HEK293T (cell line): ENCODE data around the gene RAD51C.

Experiments used
- ARNT ChIP-seq: fragments of 450-650 bp; IDR thresholded peaks from 2 replicates; pipeline ENCODE4 v1.6.1; 2017; ENCODE audit warnings: mild to moderate bottlenecking
- BHLHE40 ChIP-seq: fragments of 450-650 bp; IDR thresholded peaks from 2 replicates; pipeline ENCODE4 v1.6.1; 2016; ENCODE audit warnings: mild to moderate bottlenecking, moderate library complexity, borderline replicate concordance
- ELF4 ChIP-seq: fragments of 450-650 bp; IDR thresholded peaks from 2 replicates; pipeline ENCODE4 v1.6.1; 2017; ENCODE audit warnings: antibody characterized with exemption
- FOXA1 ChIP-seq: fragments of 450-650 bp; IDR thresholded peaks from 2 replicates; pipeline ENCODE4 v1.6.1; 2016; ENCODE audit warnings: mild to moderate bottlenecking
- FOXK2 ChIP-seq: fragments of 450-650 bp; IDR thresholded peaks from 2 replicates; pipeline ENCODE4 v1.6.1; 2016; ENCODE audit warnings: mild to moderate bottlenecking
- FOXM1 ChIP-seq: fragments of 450-650 bp; IDR thresholded peaks from 2 replicates; pipeline ENCODE4 v1.6.1; 2017; ENCODE audit warnings: mild to moderate bottlenecking, borderline replicate concordance
- L3MBTL2 ChIP-seq: fragments of 450-650 bp; conservative IDR thresholded peaks from 2 replicates; pipeline ENCODE4 v1.6.1; 2016; ENCODE audit warnings: mild to moderate bottlenecking
- LEF1 ChIP-seq: fragments of 450-650 bp; IDR thresholded peaks from 2 replicates; pipeline ENCODE4 v1.6.1; 2017; ENCODE audit warnings: mild to moderate bottlenecking, borderline replicate concordance
- NFRKB ChIP-seq: fragments of 450-650 bp; IDR thresholded peaks from 2 replicates; pipeline ENCODE4 v1.6.1; 2016; ENCODE audit warnings: mild to moderate bottlenecking, moderate library complexity
- SP1 ChIP-seq: fragments of 450-650 bp; IDR thresholded peaks from 2 replicates; pipeline ENCODE4 v1.6.1; 2017
- SUZ12 ChIP-seq: fragments of 450-650 bp; IDR thresholded peaks from 2 replicates; pipeline ENCODE4 v1.6.1; 2016; ENCODE audit warnings: mild to moderate bottlenecking
- TARDBP ChIP-seq: fragments of 450-650 bp; IDR thresholded peaks from 2 replicates; pipeline ENCODE4 v1.6.1; 2016
- ZNF384 ChIP-seq: fragments of 450-650 bp; IDR thresholded peaks from 2 replicates; pipeline ENCODE4 v1.6.1; 2016
- TF ChIP-seq, protein P1 (sequence below): fragments of 450-650 bp; IDR thresholded peaks from 2 replicates; pipeline ENCODE4 v1.6.1; 2016

DNA sequence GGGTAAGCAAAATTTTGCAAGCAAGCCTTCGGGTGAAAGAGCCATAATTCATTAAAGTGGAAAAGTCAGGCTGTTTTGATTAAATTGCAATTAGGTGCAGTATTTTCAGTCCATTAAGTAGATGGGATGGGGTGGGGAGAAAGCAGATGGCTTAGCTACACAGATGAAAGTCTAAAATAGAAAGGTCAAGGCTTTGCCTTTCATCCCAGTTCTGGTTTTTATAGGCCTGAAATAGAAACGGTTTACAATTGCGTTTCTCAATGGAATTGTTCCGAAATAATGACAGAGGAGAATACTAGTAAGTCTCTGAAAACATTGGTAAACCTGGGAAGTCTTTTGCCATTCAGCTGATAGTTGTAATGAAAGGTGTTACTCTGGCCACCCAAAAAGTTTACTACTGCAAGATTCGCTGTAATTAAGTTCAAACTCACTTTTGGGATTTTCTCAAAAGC is 64.8 kb downstream of the RAD51C start:
- TF ChIP-seq SP1 (no peak), FOXA1 (no peak), NFRKB (no peak), FOXK2 (no peak), SUZ12 (no peak), L3MBTL2 (no peak), LEF1 (no peak), TARDBP (no peak), ZNF384 (no peak), ELF4 (no peak), BHLHE40 (no peak), FOXM1 (no peak), ARNT (no peak)
- TF ChIP-seq, protein P1, sequence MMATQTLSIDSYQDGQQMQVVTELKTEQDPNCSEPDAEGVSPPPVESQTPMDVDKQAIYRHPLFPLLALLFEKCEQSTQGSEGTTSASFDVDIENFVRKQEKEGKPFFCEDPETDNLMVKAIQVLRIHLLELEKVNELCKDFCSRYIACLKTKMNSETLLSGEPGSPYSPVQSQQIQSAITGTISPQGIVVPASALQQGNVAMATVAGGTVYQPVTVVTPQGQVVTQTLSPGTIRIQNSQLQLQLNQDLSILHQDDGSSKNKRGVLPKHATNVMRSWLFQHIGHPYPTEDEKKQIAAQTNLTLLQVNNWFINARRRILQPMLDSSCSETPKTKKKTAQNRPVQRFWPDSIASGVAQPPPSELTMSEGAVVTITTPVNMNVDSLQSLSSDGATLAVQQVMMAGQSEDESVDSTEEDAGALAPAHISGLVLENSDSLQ = peak; percentile 31; the same call in 1 of the 2 replicates
